GM12873 (cell line): ENCODE data around the gene APOL5.

ENCODE experiments used
- CTCF ChIP-seq: IDR thresholded peaks from 2 replicates; pipeline ENCODE4 v1.5.1; 2012; ENCODE audit warnings: low read depth, mild to moderate bottlenecking, moderate library complexity, low read length, control low read depth; ENCODE audit not compliant: insufficient read depth; ENCODE audit errors: missing control alignments

The APOL5 gene

DNA sequence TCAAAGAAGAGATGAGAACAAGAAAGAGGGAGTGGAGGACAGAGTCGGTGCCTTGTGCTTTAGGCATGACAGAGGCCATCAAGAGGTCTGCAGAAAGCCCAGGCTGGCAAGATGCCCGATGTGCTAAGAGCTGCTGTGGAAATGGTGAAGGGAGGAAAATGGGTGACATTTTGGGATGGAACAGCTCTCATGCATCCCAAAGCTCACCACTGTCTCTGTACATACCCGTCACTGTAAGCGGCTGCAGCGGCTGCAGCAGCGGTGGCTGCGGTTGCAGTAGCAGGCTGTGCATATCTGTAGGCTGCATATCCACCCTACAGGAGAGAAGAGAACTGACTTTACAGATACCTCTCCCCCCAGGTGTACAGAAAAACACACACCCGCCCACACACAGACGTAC, 28.6 kb downstream of the APOL5 start:
- no peak for TF ChIP-seq CTCF

DNA sequence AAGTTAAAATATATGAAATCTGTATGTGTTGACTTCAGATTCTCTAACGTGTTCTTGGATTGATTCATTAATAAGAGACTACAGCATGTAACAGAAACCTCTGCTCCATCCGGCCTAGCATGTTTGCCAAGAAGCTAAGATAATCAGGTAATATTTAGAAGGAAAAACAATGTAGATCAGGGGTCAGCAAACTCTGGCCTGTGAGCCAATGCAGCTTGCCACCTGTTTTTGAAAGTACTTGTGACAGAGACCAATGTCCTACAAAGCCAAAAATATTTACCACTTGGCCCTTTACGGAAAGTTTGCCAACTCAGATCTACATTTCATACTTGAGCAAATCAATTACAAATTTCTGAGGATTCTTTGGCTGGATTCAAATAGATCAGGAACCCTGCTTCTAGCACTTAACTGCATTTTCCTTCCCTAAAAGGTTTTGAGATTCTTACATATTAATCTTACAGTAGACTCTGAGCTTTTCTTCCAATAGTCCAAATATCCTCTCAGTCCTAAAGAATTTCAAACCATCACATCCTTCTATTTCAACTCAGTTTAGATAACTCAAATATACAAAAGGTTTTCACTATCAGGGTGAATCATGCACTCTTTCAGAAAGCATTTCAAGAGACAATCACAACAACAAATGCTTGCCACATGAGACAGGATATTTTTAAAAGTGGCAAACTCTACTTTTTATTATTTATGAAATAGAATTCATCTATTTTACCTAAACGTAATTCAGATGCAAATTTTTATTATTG, 29.5 kb downstream of the APOL5 start:
- TF ChIP-seq CTCF = no peak

DNA sequence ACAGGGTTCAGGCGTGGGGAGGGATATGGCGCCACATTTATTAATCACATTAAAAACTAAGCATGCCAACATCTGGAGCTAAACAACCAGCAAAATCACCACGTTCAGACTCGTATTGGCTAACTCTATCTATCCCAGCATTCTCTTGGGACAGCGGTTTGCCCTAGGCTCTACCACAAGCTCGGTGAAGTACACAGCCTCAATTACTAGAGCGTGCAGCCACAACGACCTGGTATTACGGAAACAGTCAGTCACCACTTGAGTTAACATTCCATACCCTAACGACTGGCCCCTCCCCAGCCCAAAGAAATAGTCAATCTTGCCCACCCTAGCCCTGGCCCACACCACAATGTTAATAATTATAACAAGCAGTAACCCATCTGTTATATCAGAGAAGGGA, 32.1 kb downstream of the APOL5 start:
- TF ChIP-seq CTCF = no peak

DNA sequence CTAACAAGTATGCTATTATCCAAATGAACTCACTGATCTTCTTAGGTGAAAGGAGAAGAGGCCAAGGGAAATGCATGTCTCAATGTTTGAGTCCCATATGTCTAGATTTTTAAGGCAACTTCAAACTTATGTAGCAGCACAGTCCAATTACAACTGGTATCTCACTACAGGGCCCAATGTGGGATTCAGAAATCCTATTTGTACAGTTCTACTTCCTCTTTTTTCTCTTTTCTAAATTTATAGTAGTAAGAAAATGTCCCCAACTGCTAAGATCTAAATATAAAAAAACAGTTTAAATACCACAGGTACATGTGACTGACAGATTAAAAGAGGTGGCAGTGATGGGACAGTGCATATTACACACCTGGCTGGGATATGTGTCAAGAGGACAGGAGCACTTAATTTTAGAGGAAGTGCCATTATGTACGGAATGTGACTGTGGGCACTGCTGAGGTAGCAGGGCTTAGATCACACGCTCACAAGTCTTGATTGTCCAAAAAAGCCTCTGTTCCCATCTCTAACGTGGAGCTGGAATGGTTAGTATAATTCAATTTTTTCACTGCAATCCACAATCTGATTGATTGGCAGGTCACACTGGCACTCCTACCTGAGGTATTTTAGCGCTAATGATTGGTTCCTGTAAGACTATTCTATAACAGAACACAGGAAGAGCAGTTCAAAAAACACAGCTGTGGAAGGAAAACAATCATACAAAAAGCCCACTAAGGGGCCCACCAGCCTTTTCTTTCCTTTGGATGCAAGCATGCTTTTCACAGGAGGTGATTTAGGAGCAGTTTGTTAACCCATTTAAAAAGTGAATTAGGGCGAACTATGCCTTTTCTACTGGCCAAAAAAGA, 34.6 kb downstream of the APOL5 start:
- no peak for TF ChIP-seq CTCF

DNA sequence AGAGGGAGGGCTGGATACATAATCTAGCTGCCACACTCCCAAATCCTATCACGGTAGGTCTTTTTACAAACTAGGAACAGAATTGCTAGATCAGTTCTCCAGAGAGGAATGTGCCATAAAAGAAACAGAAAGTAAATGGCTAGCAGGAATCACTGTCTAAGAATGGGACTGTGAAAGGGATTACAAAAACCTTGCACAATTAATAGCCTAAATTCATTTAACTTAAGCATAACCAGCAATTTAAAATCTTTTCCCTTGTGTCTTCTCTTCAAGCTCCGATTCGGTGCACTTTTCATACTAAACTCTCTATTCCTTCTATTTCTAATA, 35.2 kb downstream of the APOL5 start:
- TF ChIP-seq CTCF = no peak

GRCh38 chr22:35754761-35755160, 37.1 kb downstream of the APOL5 start:
- no peak for TF ChIP-seq CTCF

GRCh38 chr22:35756722-35757121, 39.0 kb downstream of the APOL5 start:
- TF ChIP-seq CTCF = no peak
